ENCODE data around the gene BOLA1. TPM values are rescaled to one million over a fixed set of nuclear protein-coding genes. Genes with fewer than 3 reads are reported as not detected.
"Not testable (repeated sequence)": the region's sequence is repeated elsewhere in the genome, so short reads cannot be mapped to it uniquely, and the experiment has no call there.

Gene BOLA1
- total RNA-seq (2014; rRNA removed; shearing (Covaris generic)), result 5.9 and 11.0 TPM in 2 replicates

- peak; percentile 90 for DNase-seq (ENCODE audit: low read depth)
These were observed at the start of gene BOLA1 for GRCh38 chr1:149899460-149900284. TSS of gene BOLA1 (plus strand) at chr1:149899568. CDS start at chr1:149900060, 492 bp downstream.

GRCh38 chr1:149849947-149850360 is 49.4 kb upstream of the BOLA1 start:
- no peak for DNase-seq (ENCODE audit: low read depth)

GRCh38 chr1:149850732-149851345 is 48.5 kb upstream of the BOLA1 start:
- DNase-seq (ENCODE audit: low read depth), result not testable (repeated sequence)

- DNase-seq (ENCODE audit: low read depth), result not testable (repeated sequence)
These were observed 47.7 kb upstream of the BOLA1 start for GRCh38 chr1:149851585-149852213.

GRCh38 chr1:149852263-149852662 is 47.1 kb upstream of the BOLA1 start:
- DNase-seq (ENCODE audit: low read depth), result not testable (repeated sequence)

- not testable (repeated sequence) for DNase-seq (ENCODE audit: low read depth)
These were observed 39.1 kb upstream of the BOLA1 start for GRCh38 chr1:149860271-149860670.

- DNase-seq (ENCODE audit: low read depth), result not testable (repeated sequence)
These were observed 38.5 kb upstream of the BOLA1 start for GRCh38 chr1:149860684-149861496.

GRCh38 chr1:149861497-149862054 is 37.8 kb upstream of the BOLA1 start:
- DNase-seq (ENCODE audit: low read depth), result not testable (repeated sequence)

- DNase-seq (ENCODE audit: low read depth), result not testable (repeated sequence)
These were observed 32.5 kb upstream of the BOLA1 start for GRCh38 chr1:149866887-149867286.

- DNase-seq (ENCODE audit: low read depth), result not testable (repeated sequence)
These were observed 26.3 kb upstream of the BOLA1 start for GRCh38 chr1:149873060-149873459.

- no peak for DNase-seq (ENCODE audit: low read depth)
These were observed 22.0 kb upstream of the BOLA1 start for GRCh38 chr1:149877211-149877946.

GRCh38 chr1:149879556-149879955 is 19.8 kb upstream of the BOLA1 start:
- no peak for DNase-seq (ENCODE audit: low read depth)

- no peak for DNase-seq (ENCODE audit: low read depth)
These were observed 17.5 kb upstream of the BOLA1 start for GRCh38 chr1:149881876-149882275.

GRCh38 chr1:149883598-149884247 is 15.6 kb upstream of the BOLA1 start:
- DNase-seq (ENCODE audit: low read depth), result no peak

- peak; percentile 54 for DNase-seq (ENCODE audit: low read depth)
These were observed 14.7 kb upstream of the BOLA1 start for GRCh38 chr1:149884433-149885338.

- DNase-seq (ENCODE audit: low read depth), result peak; percentile 94
These were observed 13.8 kb upstream of the BOLA1 start for GRCh38 chr1:149885339-149886120.

- DNase-seq (ENCODE audit: low read depth), result not testable (repeated sequence)
These were observed 13.3 kb upstream of the BOLA1 start for GRCh38 chr1:149886121-149886395.

Measured in Daoy (cell line).